GM21390 (cell line): ENCODE results near the gene PHLDA1.

Experiments used
- ATAC-seq: cut with Tn5 transposase; IDR thresholded peaks from one replicate; pipeline ENCODE4 v1.9.1; 2021; ENCODE audit not compliant: unreplicated experiment

The PHLDA1 gene

GRCh38 chr12:76020281-76020680 lies 11.3 kb downstream of the PHLDA1 start:
- peak; percentile 61 for ATAC-seq

DNA sequence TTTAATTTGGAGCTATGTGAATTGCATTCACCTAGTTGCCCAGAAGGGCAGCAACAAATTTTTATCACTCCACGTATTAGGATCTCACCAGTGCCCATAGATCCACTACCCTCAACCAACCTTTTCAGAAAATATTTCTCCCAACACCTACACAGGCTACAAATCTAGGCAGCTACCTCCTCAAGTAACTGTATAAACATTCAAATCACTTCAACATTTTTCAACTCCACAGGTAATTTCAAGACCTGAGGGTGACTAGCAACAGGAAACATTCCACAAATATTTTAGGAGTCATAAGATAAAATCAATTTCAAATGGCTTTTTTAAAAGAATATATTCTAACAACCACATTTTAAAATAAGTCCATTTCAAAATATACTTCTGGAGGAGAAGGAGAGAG lies 12.9 kb downstream of the PHLDA1 start:
- ATAC-seq = no peak

- ATAC-seq = no peak
Measured at GRCh38 chr12:76018111-76018510, 13.5 kb downstream of the PHLDA1 start.

GRCh38 chr12:76014007-76014406 lies 17.6 kb downstream of the PHLDA1 start:
- no peak for ATAC-seq

DNA sequence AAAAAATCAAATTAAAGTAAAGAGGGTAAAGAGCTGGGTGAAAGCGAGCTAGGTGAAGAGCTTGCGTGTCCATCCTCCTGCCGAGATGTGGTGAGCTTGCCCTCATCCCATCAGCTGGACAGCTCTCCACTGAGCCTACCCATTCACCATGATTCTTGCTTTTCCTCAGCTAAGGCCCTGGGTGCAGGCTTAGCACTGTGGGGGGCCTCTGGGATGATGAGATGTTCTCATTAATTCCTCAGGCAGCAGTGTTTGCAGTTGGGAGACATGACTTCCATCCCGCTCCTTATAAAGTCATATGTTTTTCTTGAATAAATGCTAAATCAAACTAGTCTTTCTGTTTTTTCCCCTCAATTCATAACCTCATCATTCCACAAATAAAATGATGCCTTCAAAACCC lies 18.0 kb downstream of the PHLDA1 start:
- no peak for ATAC-seq

- ATAC-seq = no peak
Measured at GRCh38 chr12:76012644-76013043, 18.9 kb downstream of the PHLDA1 start.

DNA sequence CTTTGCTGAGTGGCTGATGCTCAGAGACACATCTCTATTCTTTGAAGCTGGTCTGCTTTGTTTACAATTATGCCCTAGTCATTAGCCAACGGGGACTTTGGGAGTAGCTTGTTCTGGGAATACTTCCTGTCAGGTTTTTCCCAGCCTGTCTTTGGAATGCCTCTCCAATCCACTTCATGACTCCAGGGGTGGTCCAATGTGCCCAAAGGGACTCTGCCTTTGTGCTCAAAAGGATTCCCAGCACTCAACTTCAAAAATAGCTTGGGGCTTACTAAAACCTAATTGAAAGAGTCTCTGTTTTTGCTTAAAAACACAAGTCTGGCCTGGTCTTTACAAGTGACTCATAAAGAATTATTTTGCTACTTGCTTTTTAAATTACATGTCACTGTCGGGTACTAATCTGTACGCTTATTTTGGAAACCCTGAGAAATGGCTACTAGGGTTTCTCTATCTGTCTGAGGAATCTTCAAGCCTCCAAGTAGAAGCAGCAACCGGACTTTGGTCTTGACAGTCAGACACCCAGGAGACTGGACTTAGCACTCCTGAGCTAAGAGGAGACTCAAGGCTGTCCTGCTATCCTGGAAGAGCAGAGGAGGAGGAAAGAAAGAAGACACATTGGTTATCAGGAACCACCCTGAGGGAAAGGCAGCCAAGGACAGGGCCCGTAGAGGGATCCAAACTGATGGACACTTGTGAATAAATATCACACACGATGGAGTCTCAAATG lies 20.7 kb downstream of the PHLDA1 start:
- no peak for ATAC-seq

- ATAC-seq = no peak
Measured at GRCh38 chr12:76008428-76008827, 23.1 kb downstream of the PHLDA1 start.

DNA sequence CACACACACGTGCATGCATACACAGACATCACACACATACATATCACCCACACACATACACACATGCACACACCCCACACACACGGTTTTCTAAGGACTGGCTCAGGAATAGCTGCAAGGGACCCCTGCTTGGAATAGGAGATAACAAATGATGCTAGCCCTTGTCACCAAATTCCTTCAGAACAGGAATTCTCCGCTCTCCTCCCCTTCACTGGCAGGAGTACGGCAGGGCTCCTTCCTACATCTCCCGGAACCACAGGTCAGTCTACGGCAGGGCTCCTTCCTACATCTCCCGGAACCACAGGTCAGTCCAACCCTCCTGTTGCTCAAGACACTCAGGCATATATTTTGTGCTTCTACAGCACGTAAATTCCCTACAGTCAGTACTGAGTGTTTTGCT lies 23.9 kb downstream of the PHLDA1 start:
- no peak for ATAC-seq

DNA sequence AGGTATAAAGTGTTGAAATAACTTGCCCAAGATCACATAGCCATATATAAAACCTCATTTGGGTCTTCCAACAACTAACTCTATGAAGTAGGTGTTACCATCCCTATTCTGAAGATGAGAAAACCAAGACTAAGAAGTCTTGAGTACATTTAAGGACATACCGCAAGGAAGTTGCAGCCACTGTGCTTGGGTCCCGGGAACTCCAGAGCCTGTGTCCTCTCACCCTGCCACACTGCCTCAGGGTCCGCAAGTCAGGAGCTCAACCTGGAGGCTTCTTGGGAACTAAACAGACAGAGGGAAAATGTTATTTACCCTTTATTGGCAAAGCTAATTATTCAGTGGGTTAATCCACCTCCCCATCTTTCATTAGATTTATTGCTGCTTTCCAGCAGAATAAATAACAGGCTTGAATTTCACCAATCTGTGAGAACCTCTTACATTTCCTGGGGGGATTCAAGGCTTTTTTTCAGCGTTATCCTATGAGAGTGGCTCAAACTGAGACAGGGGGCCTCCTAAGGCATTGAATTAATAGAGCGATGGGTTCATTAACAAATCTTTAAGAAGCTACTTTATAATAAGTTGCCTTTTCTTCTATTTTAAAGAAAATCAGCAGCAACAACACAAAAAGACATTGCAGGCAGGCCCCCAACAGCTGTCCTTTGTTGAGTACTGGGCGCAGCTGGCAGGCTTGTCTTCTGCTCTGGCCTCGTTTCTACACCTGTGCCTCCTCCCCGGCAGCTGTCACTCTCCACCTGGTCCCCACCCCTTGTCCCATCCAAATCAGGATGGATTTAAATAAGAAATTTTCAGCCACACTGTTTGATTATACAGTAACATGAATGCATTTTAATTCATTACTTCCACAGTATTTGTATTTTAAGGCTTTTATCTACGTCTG lies 25.3 kb downstream of the PHLDA1 start:
- ATAC-seq = no peak

GRCh38 chr12:76003355-76003638 lies 28.3 kb downstream of the PHLDA1 start:
- no peak for ATAC-seq

GRCh38 chr12:76002598-76003354 lies 28.8 kb downstream of the PHLDA1 start:
- ATAC-seq = no peak

DNA sequence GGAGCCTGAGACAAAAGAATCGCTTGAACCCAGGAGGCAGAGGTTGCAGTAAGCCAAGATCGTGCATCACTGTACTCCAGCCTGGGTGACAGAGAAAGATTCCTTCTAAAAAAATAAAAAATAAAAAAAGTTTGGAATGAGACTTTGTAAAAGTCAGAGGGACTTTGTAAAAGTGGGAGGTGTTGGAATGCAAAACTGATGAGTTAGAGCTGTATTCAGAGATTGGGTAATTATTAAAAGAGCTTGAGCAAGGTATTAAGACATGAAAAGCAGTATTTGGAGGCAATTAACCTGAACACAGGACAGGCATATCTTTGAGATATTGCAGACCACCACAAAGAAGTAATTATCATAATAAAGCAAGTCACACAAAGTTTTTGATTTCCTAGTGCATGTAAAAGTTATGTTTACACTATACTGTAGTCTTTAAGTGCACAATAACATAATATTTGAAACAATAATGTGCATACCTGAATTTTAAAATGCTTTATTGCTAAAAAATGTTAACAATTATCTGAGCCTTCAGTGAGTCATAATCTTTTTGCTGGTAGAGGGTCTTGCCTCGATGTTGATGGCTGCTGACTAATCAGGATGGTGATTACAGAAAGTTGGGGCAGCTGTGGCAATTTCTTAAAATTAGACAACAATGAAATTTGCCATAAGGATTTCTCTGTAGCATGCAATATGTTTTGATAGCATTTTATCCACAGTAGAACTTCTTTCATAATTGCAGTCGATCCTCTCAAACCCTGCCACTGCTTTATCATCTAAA lies 33.1 kb downstream of the PHLDA1 start:
- no peak for ATAC-seq

- ATAC-seq = no peak
Measured at GRCh38 chr12:75997658-75998057, 33.9 kb downstream of the PHLDA1 start.

DNA sequence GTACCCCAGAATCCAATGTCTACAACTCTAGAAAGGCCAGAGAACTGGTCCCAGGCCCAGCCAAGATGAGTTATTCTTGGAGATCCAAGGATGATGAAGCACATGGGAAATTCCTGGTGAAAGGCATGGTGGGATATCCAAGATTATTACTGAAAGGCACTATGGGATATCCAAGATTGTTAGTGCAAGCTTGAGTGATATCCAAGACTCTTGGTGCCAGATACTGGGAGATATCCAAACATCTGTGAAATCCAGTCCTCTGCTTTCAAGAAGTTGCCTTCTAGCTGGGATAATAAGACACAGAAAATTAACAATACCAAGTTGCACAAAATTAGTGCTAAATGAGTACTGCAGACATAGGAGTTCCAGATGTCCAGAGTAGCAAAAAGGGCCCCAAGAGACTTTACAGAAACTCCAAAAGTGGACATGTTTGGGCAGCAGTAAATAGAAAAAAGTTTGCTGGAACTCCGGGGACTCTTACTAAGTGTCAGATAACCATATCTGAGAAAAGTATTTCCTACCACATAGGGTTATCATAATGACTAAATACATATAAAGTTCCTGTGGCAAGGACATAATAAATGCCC lies 34.6 kb downstream of the PHLDA1 start:
- no peak for ATAC-seq

- no peak for ATAC-seq
Measured at GRCh38 chr12:75995691-75996090, 35.9 kb downstream of the PHLDA1 start.

DNA sequence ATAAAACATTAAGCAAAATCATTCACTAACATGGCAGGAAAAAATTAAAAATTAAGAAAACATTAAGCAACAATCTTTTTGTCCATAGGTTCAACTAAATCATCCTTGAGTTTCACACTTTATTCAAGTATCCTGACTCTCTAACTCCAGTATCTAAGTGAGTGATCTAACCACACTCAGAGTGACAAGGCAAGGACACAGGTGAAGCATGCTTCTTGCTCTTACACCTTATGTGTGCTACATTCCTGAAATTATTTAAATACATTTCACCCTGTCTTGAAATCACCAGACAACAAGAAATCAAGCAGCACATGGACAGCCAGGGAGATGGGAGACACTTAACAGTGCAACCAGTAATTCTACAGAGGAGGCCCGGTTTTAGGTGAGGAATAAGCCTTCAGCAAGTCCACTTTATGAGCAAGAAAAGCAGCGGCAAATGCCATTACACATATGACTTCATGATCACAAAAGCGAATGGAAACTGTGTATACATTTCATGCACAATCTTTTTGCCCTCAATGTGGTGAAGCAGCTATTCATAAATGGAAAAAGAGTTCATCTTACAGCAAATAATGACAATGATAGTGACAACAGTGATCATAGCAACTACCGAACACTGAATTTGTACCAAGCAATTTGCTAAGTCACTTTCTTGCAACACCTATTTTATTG lies 37.4 kb downstream of the PHLDA1 start:
- no peak for ATAC-seq

DNA sequence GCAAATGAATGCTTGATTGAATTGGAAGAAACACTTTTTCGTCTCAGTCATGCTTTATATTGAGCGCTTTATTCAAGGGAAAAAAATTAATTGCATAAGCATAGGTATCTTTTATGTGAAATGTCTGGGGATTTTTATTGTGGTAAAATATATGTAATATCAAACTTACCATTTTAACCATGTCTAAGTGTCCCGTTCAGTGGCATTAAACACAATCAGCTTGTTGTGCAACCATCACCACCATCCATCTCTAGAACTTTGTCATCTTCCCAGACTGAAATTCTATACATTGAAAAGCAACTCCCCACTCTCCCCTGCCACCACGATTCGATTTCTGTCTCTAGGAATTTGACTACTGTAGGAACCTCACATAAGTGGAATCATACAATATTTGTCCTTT lies 39.8 kb downstream of the PHLDA1 start:
- ATAC-seq = no peak

DNA sequence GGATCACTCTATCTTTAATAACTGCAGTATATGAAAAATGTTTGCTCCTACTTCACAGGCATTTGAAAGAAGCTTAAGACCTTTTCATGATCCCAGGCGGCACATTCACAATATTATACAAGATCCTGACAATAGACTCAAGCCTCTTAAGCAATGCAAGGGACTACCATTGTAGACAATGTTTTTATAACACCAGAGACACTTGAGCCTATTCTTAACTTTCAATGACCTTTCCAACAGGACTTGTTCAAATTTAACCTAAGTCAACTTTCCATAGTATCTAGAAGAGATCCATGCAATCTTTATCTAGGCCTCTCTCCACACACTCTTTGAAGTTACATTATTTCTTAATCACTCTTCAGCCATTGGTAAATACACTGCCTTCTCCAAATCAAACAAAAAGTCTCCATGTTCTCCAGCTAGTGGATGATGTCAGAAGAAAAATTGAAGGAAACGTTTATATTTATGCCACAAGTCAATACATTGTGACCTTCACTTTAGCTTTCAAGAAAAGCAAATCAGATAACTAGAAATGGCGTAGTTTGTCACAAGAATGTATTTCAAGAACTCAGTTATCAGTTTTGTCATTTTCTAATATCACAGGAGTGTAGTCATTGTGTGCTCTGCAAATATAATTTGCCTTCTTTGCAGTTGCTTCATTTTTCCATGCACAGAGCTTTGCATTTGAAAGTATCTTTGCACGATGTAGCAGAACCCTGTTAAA lies 41.2 kb downstream of the PHLDA1 start:
- ATAC-seq = no peak
